Measurements from ENCODE around the gene LPAR3.
A peak's percentile ranks its signal among the peaks of the same experiment; 100 is the strongest.
"Not testable (repeated sequence)": the region's sequence is repeated elsewhere in the genome, so short reads cannot be mapped to it uniquely, and the experiment has no call there.

The LPAR3 gene

GRCh38 chr1:84902727-84903126 lies 9.7 kb upstream of the LPAR3 start:
- DNase-seq: not testable (repeated sequence)

- DNase-seq: no peak
These were observed 7.0 kb upstream of the LPAR3 start for GRCh38 chr1:84899969-84900368.

GRCh38 chr1:84896279-84896678 lies 3.3 kb upstream of the LPAR3 start:
- DNase-seq: no peak

- DNase-seq: no peak
These were observed 2.4 kb downstream of the LPAR3 start for GRCh38 chr1:84890566-84890965.

GRCh38 chr1:84889437-84889836 lies 3.6 kb downstream of the LPAR3 start:
- no peak for DNase-seq

GRCh38 chr1:84888753-84889152 lies 4.3 kb downstream of the LPAR3 start:
- no peak for DNase-seq

- no peak for DNase-seq
These were observed 5.6 kb downstream of the LPAR3 start for GRCh38 chr1:84887261-84887934.

GRCh38 chr1:84885469-84885868 lies 7.5 kb downstream of the LPAR3 start:
- peak in 1 of 2 experiments; percentile 6 for DNase-seq

- DNase-seq: peak in 1 of 2 experiments; percentile 7
These were observed 8.2 kb downstream of the LPAR3 start for GRCh38 chr1:84884671-84885389.

GRCh38 chr1:84883286-84883685 lies 9.7 kb downstream of the LPAR3 start:
- no peak for DNase-seq

- no peak for DNase-seq
These were observed 15.4 kb downstream of the LPAR3 start for GRCh38 chr1:84877592-84877991.

GRCh38 chr1:84876353-84876752 lies 16.7 kb downstream of the LPAR3 start:
- DNase-seq: no peak

GRCh38 chr1:84873366-84873765 lies 19.6 kb downstream of the LPAR3 start:
- DNase-seq: no peak

- DNase-seq: no peak
These were observed 20.2 kb downstream of the LPAR3 start for GRCh38 chr1:84872696-84873355.

- DNase-seq: no peak
These were observed 21.8 kb downstream of the LPAR3 start for GRCh38 chr1:84871181-84871580.

GRCh38 chr1:84870591-84870990 lies 22.4 kb downstream of the LPAR3 start:
- DNase-seq: no peak

GRCh38 chr1:84869720-84870119 lies 23.3 kb downstream of the LPAR3 start:
- no peak for DNase-seq

GRCh38 chr1:84862810-84863251 lies 30.2 kb downstream of the LPAR3 start:
- DNase-seq: no peak

- no peak for DNase-seq
These were observed 30.9 kb downstream of the LPAR3 start for GRCh38 chr1:84861988-84862644.

- no peak for DNase-seq
These were observed 31.5 kb downstream of the LPAR3 start for GRCh38 chr1:84861516-84861915.

- DNase-seq: no peak
These were observed 33.1 kb downstream of the LPAR3 start for GRCh38 chr1:84859866-84860265.

GRCh38 chr1:84857906-84858305 lies 35.1 kb downstream of the LPAR3 start:
- DNase-seq: no peak

- DNase-seq: no peak
These were observed 36.2 kb downstream of the LPAR3 start for GRCh38 chr1:84856726-84857270.
